ENCODE results near the gene GRM7.

The GRM7 gene

DNA sequence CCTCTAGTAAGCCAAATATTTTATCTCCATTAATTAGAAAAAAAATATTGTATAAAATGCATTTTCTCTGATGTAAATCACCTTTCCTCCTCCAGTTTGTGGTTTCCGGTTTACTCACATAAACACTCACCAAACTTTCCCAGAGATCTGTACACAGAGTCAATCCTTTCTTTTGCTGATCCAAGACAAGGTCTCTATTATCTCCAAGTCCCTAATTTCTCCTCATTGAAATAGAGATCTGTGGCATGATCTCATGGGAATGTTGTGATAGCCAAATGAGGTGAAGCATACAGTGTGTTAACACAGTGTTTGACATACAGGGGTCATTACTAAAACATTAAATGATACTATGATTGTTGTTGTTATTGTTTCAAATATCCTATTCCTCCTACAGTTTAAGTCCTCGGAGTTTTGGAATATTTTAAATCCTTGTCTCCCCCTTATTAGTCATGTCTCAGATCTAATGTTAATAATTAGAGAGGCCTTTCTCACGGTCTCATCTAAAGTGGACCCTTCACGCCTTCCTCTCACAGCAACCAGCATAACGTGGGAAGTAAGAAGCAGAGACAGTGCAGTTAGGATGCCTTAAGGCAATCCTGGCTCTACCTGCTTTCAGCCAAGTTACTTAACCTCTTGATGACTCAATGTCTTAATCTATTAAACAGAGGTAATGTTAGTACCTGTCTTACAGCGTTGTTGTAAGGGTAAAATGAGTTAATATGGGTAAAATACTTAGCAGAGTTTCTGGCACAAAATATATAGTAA is 333.3 kb downstream of the GRM7 start:
- Histone ChIP-seq H3K27ac (ENCODE audit: low read length) (no peak overlapping the region), H3K36me3 (ENCODE audit: control insufficient read depth in 2 of 2, insufficient read depth in 2 of 2, low read length in 2 of 2) (no peaks in the 10 kb centered on the region), H3K4me3 (ENCODE audit: low read length in 2 of 2) (no peak overlapping the region), H3K9me3 (ENCODE audit: control insufficient read depth in 2 of 2, low read length in 2 of 2) (no peaks in the 10 kb centered on the region), H3K9ac (ENCODE audit: low read length in 2 of 2) (no peak overlapping the region), H3K4me1 (ENCODE audit: control insufficient read depth, insufficient read depth, low read length) (no peaks in the 10 kb centered on the region), H3K27me3 (ENCODE audit: control insufficient read depth in 1 of 2, insufficient read depth in 2 of 2, low read length in 2 of 2) (no peaks in the 10 kb centered on the region)

GRCh38 chr3:7195934-7196333 is 335.0 kb downstream of the GRM7 start:
- Histone ChIP-seq H3K4me3 (ENCODE audit: low read length in 2 of 2) (no peak overlapping the region), H3K27me3 (ENCODE audit: control insufficient read depth in 1 of 2, insufficient read depth in 2 of 2, low read length in 2 of 2) (no peaks in the 10 kb centered on the region), H3K9me3 (ENCODE audit: control insufficient read depth in 2 of 2, low read length in 2 of 2) (no peaks in the 10 kb centered on the region), H3K4me1 (ENCODE audit: control insufficient read depth, insufficient read depth, low read length) (no peaks in the 10 kb centered on the region), H3K27ac (ENCODE audit: low read length) (no peak overlapping the region), H3K9ac (ENCODE audit: low read length in 2 of 2) (no peak overlapping the region), H3K36me3 (ENCODE audit: control insufficient read depth in 2 of 2, insufficient read depth in 2 of 2, low read length in 2 of 2) (no peaks in the 10 kb centered on the region)

GRCh38 chr3:7201784-7202183 is 340.9 kb downstream of the GRM7 start:
- no peaks in the 10 kb centered on the region for H3K9me3 ChIP-seq (ENCODE audit: control insufficient read depth in 2 of 2, low read length in 2 of 2)
- H3K9ac ChIP-seq (ENCODE audit: low read length in 2 of 2) = no peak overlapping the region
- H3K36me3 ChIP-seq (ENCODE audit: control insufficient read depth in 2 of 2, insufficient read depth in 2 of 2, low read length in 2 of 2) = no peaks in the 10 kb centered on the region
- H3K4me1 ChIP-seq (ENCODE audit: control insufficient read depth, insufficient read depth, low read length) = no peaks in the 10 kb centered on the region
- H3K27ac ChIP-seq (ENCODE audit: low read length) = no peak overlapping the region
- no peak overlapping the region for H3K4me3 ChIP-seq (ENCODE audit: low read length in 2 of 2)
- H3K27me3 ChIP-seq (ENCODE audit: control insufficient read depth in 1 of 2, insufficient read depth in 2 of 2, low read length in 2 of 2) = no peaks in the 10 kb centered on the region

DNA sequence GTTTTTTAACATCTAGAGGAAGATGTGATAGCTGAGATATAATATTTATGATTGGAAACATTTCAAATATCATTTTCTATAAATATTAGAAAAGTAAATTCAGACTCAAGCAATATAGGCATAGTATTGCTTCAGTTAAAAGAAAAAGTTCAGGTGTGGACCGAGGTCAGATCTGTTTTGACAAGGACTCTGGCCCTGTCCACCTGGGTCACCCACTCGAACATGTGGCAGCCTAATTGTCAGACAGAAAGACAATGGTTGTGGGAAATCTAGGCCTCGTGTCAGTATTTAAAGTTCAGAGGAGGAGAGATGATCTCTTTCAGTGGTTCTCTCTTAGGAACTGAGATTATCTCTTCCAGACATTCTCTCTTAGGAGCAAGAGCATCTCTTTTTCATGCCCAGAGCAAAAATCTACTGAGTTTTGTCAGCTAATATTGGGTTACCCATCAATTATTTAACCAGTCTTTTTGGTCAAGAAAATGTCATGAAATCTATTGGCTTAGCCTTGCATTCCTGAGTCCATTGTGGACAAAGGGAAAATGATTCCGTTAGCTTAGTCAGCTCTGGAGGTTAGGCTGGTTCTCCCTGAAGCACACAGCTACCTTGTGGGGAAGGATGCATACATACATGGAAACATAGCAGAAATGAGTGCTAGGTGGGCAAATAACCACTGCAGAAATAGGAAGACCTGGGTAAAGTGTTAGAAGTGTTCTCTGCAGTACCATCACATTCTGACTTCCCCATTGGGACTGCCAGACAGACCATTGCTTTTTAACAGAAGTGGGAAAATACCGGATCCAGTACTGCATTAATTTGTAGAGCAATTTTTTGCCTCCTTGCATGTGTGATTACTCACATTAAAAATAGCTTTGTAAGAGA is 343.3 kb downstream of the GRM7 start:
- H3K9me3 ChIP-seq (ENCODE audit: control insufficient read depth in 2 of 2, low read length in 2 of 2) = no peaks in the 10 kb centered on the region
- H3K36me3 ChIP-seq (ENCODE audit: control insufficient read depth in 2 of 2, insufficient read depth in 2 of 2, low read length in 2 of 2) = no peaks in the 10 kb centered on the region
- H3K4me3 ChIP-seq (ENCODE audit: low read length in 2 of 2) = no peak overlapping the region
- H3K9ac ChIP-seq (ENCODE audit: low read length in 2 of 2) = no peak overlapping the region
- no peak overlapping the region for H3K27ac ChIP-seq (ENCODE audit: low read length)
- no peaks in the 10 kb centered on the region for H3K4me1 ChIP-seq (ENCODE audit: control insufficient read depth, insufficient read depth, low read length)
- no peaks in the 10 kb centered on the region for H3K27me3 ChIP-seq (ENCODE audit: control insufficient read depth in 1 of 2, insufficient read depth in 2 of 2, low read length in 2 of 2)

- H3K4me3 ChIP-seq (ENCODE audit: low read length in 2 of 2) = no peak overlapping the region
Measured at GRCh38 chr3:7204848-7205156, 343.9 kb downstream of the GRM7 start.

DNA sequence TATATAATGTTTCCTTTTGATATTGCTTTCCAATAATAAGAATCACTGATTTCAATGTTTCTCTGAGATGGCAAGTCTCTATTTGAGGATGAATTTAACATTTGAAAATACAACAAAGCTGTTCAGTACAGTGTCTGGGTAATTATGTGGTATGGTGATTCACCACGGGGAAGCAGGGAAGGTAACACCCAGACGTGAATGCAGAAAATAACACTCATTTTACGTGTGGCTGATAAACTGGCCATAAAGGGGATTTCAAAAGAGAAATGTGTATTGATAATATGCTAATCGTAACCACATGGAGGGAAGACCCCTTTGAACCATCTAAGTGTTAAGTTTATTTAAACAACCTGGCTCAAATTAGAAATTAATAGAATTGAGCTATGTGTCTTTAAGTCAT is 344.6 kb downstream of the GRM7 start:
- Histone ChIP-seq H3K4me1 (ENCODE audit: control insufficient read depth, insufficient read depth, low read length) (no peaks in the 10 kb centered on the region), H3K4me3 (ENCODE audit: low read length in 2 of 2) (no peak overlapping the region), H3K9me3 (ENCODE audit: control insufficient read depth in 2 of 2, low read length in 2 of 2) (no peaks in the 10 kb centered on the region), H3K27me3 (ENCODE audit: control insufficient read depth in 1 of 2, insufficient read depth in 2 of 2, low read length in 2 of 2) (no peaks in the 10 kb centered on the region), H3K27ac (ENCODE audit: low read length) (no peak overlapping the region), H3K9ac (ENCODE audit: low read length in 2 of 2) (no peak overlapping the region), H3K36me3 (ENCODE audit: control insufficient read depth in 2 of 2, insufficient read depth in 2 of 2, low read length in 2 of 2) (no peaks in the 10 kb centered on the region)

More at GRCh38 chr3:7204848-7205156, 343.9 kb downstream of the GRM7 start:
- Histone ChIP-seq H3K36me3 (ENCODE audit: control insufficient read depth in 2 of 2, insufficient read depth in 2 of 2, low read length in 2 of 2) (no peaks in the 10 kb centered on the region), H3K9ac (ENCODE audit: low read length in 2 of 2) (no peak overlapping the region), H3K9me3 (ENCODE audit: control insufficient read depth in 2 of 2, low read length in 2 of 2) (no peaks in the 10 kb centered on the region), H3K27me3 (ENCODE audit: control insufficient read depth in 1 of 2, insufficient read depth in 2 of 2, low read length in 2 of 2) (no peaks in the 10 kb centered on the region), H3K27ac (ENCODE audit: low read length) (no peak overlapping the region), H3K4me1 (ENCODE audit: control insufficient read depth, insufficient read depth, low read length) (no peaks in the 10 kb centered on the region)

DNA sequence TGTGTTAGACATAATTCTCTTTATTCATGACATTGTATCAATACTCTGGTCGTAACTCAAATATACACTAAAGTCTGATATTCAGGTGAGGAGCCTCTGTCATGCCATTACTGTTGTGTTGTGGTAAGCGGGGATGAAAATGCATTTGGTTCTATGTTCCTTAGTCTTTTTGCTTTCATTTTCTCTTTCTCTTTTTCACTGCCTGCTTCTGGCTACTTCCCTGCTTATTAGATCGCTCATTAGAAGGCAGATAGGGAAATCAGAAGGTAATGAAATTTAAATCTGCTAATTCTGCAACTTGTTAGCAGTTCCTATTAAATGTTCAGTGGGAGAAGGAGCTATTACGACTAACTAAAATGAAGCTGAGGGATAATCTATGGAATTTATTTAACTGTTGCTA is 345.0 kb downstream of the GRM7 start:
- Histone ChIP-seq H3K4me1 (ENCODE audit: control insufficient read depth, insufficient read depth, low read length) (no peaks in the 10 kb centered on the region), H3K9ac (ENCODE audit: low read length in 2 of 2) (no peak overlapping the region)

DNA sequence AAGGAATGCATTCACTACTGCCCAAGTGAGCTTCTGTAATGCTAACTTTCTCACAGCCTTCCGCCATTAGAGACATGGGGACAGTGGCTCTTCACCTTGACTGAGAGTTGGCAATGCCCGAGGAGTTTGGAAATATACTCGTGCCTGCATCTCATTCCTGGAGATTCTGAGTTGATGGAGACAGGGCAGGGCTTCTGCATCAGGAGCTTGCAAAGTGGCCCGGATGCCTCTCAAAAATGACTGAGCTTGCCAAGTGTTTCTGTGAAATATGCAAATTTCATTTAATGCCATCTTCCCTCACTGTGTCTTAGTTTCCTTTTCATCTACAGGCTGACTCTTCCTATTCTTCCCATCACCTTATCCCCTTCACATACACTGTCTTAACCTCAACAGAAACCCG is 346.2 kb downstream of the GRM7 start:
- no peaks in the 10 kb centered on the region for H3K9me3 ChIP-seq (ENCODE audit: control insufficient read depth in 2 of 2, low read length in 2 of 2)
- H3K4me1 ChIP-seq (ENCODE audit: control insufficient read depth, insufficient read depth, low read length) = no peaks in the 10 kb centered on the region
- H3K4me3 ChIP-seq (ENCODE audit: low read length in 2 of 2) = no peak overlapping the region
- H3K27me3 ChIP-seq (ENCODE audit: control insufficient read depth in 1 of 2, insufficient read depth in 2 of 2, low read length in 2 of 2) = no peaks in the 10 kb centered on the region
- no peak overlapping the region for H3K9ac ChIP-seq (ENCODE audit: low read length in 2 of 2)
- no peaks in the 10 kb centered on the region for H3K36me3 ChIP-seq (ENCODE audit: control insufficient read depth in 2 of 2, insufficient read depth in 2 of 2, low read length in 2 of 2)
- H3K27ac ChIP-seq (ENCODE audit: low read length) = no peak overlapping the region

More for the DNA sequence above, 345.0 kb downstream of the GRM7 start:
- no peak overlapping the region for H3K4me3 ChIP-seq (ENCODE audit: low read length in 2 of 2)
- H3K36me3 ChIP-seq (ENCODE audit: control insufficient read depth in 2 of 2, insufficient read depth in 2 of 2, low read length in 2 of 2) = no peaks in the 10 kb centered on the region
- H3K27ac ChIP-seq (ENCODE audit: low read length) = no peak overlapping the region
- no peaks in the 10 kb centered on the region for H3K9me3 ChIP-seq (ENCODE audit: control insufficient read depth in 2 of 2, low read length in 2 of 2)
- no peaks in the 10 kb centered on the region for H3K27me3 ChIP-seq (ENCODE audit: control insufficient read depth in 1 of 2, insufficient read depth in 2 of 2, low read length in 2 of 2)

DNA sequence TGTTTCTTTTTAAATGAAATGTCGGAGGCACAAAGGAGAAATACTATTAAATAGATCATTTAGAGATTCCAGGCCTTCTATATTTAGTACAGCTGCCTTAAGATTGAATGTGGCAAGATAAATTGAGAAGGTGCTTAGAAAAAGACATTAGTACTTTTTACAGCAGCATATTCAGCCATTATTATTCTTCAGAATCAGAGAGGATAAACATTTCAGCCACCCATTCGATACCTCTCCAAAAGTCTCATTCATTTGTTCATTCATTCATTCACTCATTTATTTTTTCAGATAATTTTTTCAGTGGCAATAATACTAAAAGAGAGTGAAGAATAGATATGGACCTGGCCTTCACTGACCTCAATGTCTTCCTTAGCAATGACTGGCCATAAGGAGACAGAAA is 347.0 kb downstream of the GRM7 start:
- no peaks in the 10 kb centered on the region for H3K27me3 ChIP-seq (ENCODE audit: control insufficient read depth in 1 of 2, insufficient read depth in 2 of 2, low read length in 2 of 2)
- no peaks in the 10 kb centered on the region for H3K36me3 ChIP-seq (ENCODE audit: control insufficient read depth in 2 of 2, insufficient read depth in 2 of 2, low read length in 2 of 2)
- no peaks in the 10 kb centered on the region for H3K4me1 ChIP-seq (ENCODE audit: control insufficient read depth, insufficient read depth, low read length)
- H3K9ac ChIP-seq (ENCODE audit: low read length in 2 of 2) = no peak overlapping the region
- H3K4me3 ChIP-seq (ENCODE audit: low read length in 2 of 2) = no peak overlapping the region
- H3K9me3 ChIP-seq (ENCODE audit: control insufficient read depth in 2 of 2, low read length in 2 of 2) = no peaks in the 10 kb centered on the region
- H3K27ac ChIP-seq (ENCODE audit: low read length) = no peak overlapping the region

- no peaks in the 10 kb centered on the region for H3K9me3 ChIP-seq (ENCODE audit: control insufficient read depth in 2 of 2, low read length in 2 of 2)
- H3K27me3 ChIP-seq (ENCODE audit: control insufficient read depth in 1 of 2, insufficient read depth in 2 of 2, low read length in 2 of 2) = no peaks in the 10 kb centered on the region
- no peak overlapping the region for H3K27ac ChIP-seq (ENCODE audit: low read length)
- H3K4me1 ChIP-seq (ENCODE audit: control insufficient read depth, insufficient read depth, low read length) = no peaks in the 10 kb centered on the region
- H3K36me3 ChIP-seq (ENCODE audit: control insufficient read depth in 2 of 2, insufficient read depth in 2 of 2, low read length in 2 of 2) = no peaks in the 10 kb centered on the region
- H3K4me3 ChIP-seq (ENCODE audit: low read length in 2 of 2) = no peak overlapping the region
- no peak overlapping the region for H3K9ac ChIP-seq (ENCODE audit: low read length in 2 of 2)
Measured at GRCh38 chr3:7209098-7209497, 348.2 kb downstream of the GRM7 start.

DNA sequence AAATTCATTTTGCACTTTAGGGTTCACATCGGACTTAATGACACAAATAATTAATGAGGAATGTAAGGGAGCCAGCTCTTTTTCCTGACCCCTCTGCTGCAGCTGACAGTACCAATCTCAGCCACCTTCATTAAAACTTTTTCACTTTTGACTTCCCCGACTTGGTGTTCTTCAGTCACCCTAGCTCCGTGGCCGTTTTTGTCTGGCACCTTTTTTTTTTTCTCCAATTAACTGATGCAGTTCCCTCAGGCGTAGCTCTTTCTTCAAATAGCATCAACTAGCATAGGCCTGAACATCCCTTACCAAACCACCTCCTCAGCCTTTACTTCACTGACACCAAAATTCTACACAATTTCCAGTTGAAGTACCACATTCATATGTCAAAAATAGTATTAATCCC is 350.8 kb downstream of the GRM7 start:
- Histone ChIP-seq H3K9ac (ENCODE audit: low read length in 2 of 2) (no peak overlapping the region), H3K27ac (ENCODE audit: low read length) (no peak overlapping the region), H3K36me3 (ENCODE audit: control insufficient read depth in 2 of 2, insufficient read depth in 2 of 2, low read length in 2 of 2) (no peaks in the 10 kb centered on the region), H3K27me3 (ENCODE audit: control insufficient read depth in 1 of 2, insufficient read depth in 2 of 2, low read length in 2 of 2) (no peaks in the 10 kb centered on the region), H3K4me3 (ENCODE audit: low read length in 2 of 2) (no peak overlapping the region), H3K9me3 (ENCODE audit: control insufficient read depth in 2 of 2, low read length in 2 of 2) (no peaks in the 10 kb centered on the region), H3K4me1 (ENCODE audit: control insufficient read depth, insufficient read depth, low read length) (no peaks in the 10 kb centered on the region)
